ENCODE data around the gene TBC1D4.

GRCh38 chr13:75478659-75479058 is 3.3 kb downstream of the TBC1D4 start:
- no peak for TF ChIP-seq POLR2AphosphoS5 (IDR thresholded peaks at IDR 0.05; ENCODE audit: borderline replicate concordance, low read depth, low read length)
- no peak for TF ChIP-seq EZH2 (IDR thresholded peaks at IDR 0.05)
- TF ChIP-seq FOXP2 (optimal IDR thresholded peaks at IDR 0.05; ENCODE audit: control extremely low read depth, extremely low read length, insufficient read depth), result no peak

Data from SK-N-MC (cell line).